H1 (cell line): ENCODE measurements around the gene LRP8.

Experiments used
- CBX5 ChIP-seq: fragments of 300-800, 300-1000 bp; sonication (generic); IDR thresholded peaks from 2 replicates; pipeline ENCODE4 v1.7.1; 2016; ENCODE audit warnings: antibody characterized with exemption, low read length, low read depth
- EP300 ChIP-seq, 2 experiments: IDR thresholded peaks; 1 replicate in 1 of 2; 2 replicates in 1 of 2; pipeline ENCODE4 v1.6.1; 2011 to 2012; ENCODE audit warnings: low read depth in 2 of 2, low read length in 2 of 2, mild to moderate bottlenecking in 2 of 2, borderline replicate concordance in 1 of 2, inconsistent platforms in 1 of 2, moderate library complexity in 1 of 2
- EZH2 ChIP-seq: fragments of 200-600 bp; sonication (generic); IDR thresholded peaks from 2 replicates; pipeline ENCODE4 v1.7.1; 2012; ENCODE audit warnings: low read depth, mild to moderate bottlenecking, moderate library complexity, low read length, inconsistent platforms; ENCODE audit not compliant: severe bottlenecking
- HDAC6 ChIP-seq: IDR thresholded peaks from one replicate; pipeline ENCODE4 v1.7.1; 2012; ENCODE audit warnings: low read depth, mild to moderate bottlenecking, inconsistent platforms, low read length, moderate library complexity
- JUND ChIP-seq: IDR thresholded peaks from 2 replicates; pipeline ENCODE4 v1.6.1; 2011; ENCODE audit warnings: mild to moderate bottlenecking, improper control_type of control experiment, low read length
- MAFK ChIP-seq: IDR thresholded peaks from 2 replicates; pipeline ENCODE4 v1.6.1; 2012; ENCODE audit warnings: low read depth, mild to moderate bottlenecking, improper control_type of control experiment, low read length
- POLR2AphosphoS5 ChIP-seq: IDR thresholded peaks from 2 replicates; pipeline ENCODE4 v1.6.1; 2011; ENCODE audit warnings: low read depth, low read length
- RAD21 ChIP-seq, 2 experiments: IDR thresholded peaks in 1 of 2; conservative IDR thresholded peaks in 1 of 2; 2 replicates each; pipeline ENCODE4 v1.6.1; 2011; ENCODE audit warnings: low read depth in 2 of 2, low read length in 2 of 2, improper control_type of control experiment in 1 of 2, inconsistent platforms in 1 of 2, mild to moderate bottlenecking in 1 of 2, moderate library complexity in 1 of 2
- RFX5 ChIP-seq: IDR thresholded peaks from 2 replicates; pipeline ENCODE4 v1.6.1; 2011; ENCODE audit warnings: low read depth, low read length, improper control_type of control experiment, borderline replicate concordance
- SIX5 ChIP-seq: IDR thresholded peaks from 2 replicates; pipeline ENCODE4 v1.6.1; 2011; ENCODE audit warnings: mild to moderate bottlenecking, low read depth, low read length
- YY1 ChIP-seq: IDR thresholded peaks from 2 replicates; pipeline ENCODE4 v1.6.1; 2011; ENCODE audit warnings: low read depth, mild to moderate bottlenecking, low read length
- TF ChIP-seq, protein P1 (sequence below), 3 experiments: IDR thresholded peaks; 1 replicate in 2 of 3; 2 replicates in 1 of 3; pipeline versions ENCODE4 v1.5.1 to v1.6.1; 2011; ENCODE audit warnings: low read length in 3 of 3, mild to moderate bottlenecking in 3 of 3, inconsistent platforms in 2 of 3, low read depth in 1 of 3, moderate library complexity in 1 of 3; ENCODE audit not compliant: insufficient read depth in 1 of 3; ENCODE audit errors: control extremely low read depth in 1 of 3
- TF ChIP-seq, protein P2 (sequence below): IDR thresholded peaks from 2 replicates; pipeline ENCODE4 v1.6.1; 2012; ENCODE audit warnings: inconsistent platforms
- TF ChIP-seq, protein P3 (sequence below): IDR thresholded peaks from 2 replicates; pipeline ENCODE4 v1.6.1; 2012; ENCODE audit warnings: low read length, inconsistent platforms

DNA sequence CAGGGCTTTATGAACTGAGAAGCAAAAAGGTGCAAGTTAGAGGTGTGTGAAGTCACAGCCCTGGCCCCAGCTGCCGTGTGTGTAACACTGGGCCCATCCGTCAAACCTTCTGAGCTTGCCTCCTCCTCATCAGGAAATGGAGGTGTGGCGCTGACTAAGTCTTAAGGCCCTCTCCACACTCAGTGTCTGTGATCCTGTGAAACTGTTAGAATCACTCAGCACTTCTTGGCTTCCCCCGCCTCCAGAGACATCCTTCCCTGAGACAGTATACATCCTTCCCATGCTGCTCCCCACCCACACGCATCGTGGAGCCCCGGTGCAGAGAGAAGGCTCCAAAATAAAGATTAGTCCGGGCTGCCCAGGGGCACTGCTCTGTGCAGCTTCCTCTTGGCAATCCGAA lies 33.3 kb downstream of the LRP8 start:
- TF ChIP-seq, protein P1, sequence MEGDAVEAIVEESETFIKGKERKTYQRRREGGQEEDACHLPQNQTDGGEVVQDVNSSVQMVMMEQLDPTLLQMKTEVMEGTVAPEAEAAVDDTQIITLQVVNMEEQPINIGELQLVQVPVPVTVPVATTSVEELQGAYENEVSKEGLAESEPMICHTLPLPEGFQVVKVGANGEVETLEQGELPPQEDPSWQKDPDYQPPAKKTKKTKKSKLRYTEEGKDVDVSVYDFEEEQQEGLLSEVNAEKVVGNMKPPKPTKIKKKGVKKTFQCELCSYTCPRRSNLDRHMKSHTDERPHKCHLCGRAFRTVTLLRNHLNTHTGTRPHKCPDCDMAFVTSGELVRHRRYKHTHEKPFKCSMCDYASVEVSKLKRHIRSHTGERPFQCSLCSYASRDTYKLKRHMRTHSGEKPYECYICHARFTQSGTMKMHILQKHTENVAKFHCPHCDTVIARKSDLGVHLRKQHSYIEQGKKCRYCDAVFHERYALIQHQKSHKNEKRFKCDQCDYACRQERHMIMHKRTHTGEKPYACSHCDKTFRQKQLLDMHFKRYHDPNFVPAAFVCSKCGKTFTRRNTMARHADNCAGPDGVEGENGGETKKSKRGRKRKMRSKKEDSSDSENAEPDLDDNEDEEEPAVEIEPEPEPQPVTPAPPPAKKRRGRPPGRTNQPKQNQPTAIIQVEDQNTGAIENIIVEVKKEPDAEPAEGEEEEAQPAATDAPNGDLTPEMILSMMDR (IDR thresholded peaks at IDR 0.05; ENCODE audit: control extremely low read depth in 1 of 3, insufficient read depth in 1 of 3, low read depth in 1 of 3, low read length in 3 of 3), result no peak
- TF ChIP-seq CBX5 (no peak), SIX5 (no peak), YY1 (no peak), JUND (no peak), EZH2 (no peak), HDAC6 (no peak), RAD21 (IDR thresholded peaks at IDR 0.05 in 1 of 2, conservative IDR thresholded peaks at IDR 0.05 in 1 of 2; ENCODE audit: low read depth in 2 of 2, low read length in 2 of 2) (no peak), RFX5 (no peak), POLR2AphosphoS5 (no peak), MAFK (no peak), EP300 (IDR thresholded peaks at IDR 0.05; ENCODE audit: borderline replicate concordance in 1 of 2, low read depth in 2 of 2, low read length in 2 of 2) (no peak)
- TF ChIP-seq, protein P2, sequence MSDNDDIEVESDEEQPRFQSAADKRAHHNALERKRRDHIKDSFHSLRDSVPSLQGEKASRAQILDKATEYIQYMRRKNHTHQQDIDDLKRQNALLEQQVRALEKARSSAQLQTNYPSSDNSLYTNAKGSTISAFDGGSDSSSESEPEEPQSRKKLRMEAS, result no peak
- TF ChIP-seq, protein P3, sequence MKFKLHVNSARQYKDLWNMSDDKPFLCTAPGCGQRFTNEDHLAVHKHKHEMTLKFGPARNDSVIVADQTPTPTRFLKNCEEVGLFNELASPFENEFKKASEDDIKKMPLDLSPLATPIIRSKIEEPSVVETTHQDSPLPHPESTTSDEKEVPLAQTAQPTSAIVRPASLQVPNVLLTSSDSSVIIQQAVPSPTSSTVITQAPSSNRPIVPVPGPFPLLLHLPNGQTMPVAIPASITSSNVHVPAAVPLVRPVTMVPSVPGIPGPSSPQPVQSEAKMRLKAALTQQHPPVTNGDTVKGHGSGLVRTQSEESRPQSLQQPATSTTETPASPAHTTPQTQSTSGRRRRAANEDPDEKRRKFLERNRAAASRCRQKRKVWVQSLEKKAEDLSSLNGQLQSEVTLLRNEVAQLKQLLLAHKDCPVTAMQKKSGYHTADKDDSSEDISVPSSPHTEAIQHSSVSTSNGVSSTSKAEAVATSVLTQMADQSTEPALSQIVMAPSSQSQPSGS, result no peak
